Activated T-helper 1 cell treated with anti-CD3 and anti-CD28 coated beads, Interleukin-2, amount 50 U/mL, for 16 hours (primary cell): Measurements from ENCODE around the gene NUMA1.

ENCODE experiments used
- DNase-seq, 2 donors: peaks; one replicate each; pipeline ENCODE4 v3.0.0-alpha.2; 2020; ENCODE audit warnings: low read depth in 1 of 2, low spot score in 1 of 2

The NUMA1 gene

DNA sequence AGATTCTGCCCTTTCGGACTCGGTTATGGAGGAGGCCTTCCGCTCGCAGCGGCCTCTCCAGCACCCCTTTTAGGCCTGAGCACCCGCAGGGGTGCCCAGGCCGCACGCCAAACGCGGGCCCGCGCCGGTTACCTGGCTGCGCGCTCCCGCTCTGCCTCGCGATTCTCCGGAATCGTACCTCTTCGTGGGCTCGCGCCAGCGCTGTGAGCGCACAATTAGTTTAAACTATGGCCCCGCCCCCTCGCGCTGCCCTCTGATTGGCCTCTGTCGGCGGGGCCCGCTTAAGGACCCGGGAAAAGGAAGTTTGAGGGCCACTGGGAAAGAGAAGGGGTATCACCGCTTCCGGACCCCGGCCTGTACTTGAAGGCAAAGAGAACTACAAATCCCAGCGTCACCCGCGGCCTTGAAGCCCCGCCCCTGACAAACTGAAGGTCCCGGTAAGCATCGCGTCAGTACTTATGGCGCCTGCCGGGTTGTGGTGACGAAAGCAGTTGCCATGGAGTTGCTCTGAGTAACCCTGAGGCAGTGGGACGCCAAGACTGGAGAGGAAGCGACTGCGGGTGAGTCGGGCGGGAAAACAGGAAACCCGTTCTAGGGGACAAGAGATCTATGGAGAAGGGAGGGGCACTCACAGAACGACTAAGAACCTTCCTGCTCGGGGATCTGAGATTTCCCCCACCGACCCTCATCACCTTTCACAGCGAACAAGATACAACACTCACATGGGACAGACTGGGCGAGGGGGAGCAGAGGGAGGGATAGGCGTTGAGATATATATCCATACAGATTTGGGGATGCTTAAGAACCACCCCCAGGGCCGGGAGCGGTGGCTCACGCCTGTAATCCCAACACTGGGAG is at the start of gene NUMA1, which contains the start of gene LRRC51:
TSS of gene NUMA1 (minus strand) at position 217 of the 858 bp plus-strand sequence. CDS start 44,599 bp downstream, outside the sequence.
TSS of gene LRRC51 (plus strand) at position 525 of the 858 bp plus-strand sequence. CDS start 8,234 bp downstream, outside the sequence.
- peak; percentile 97 to 98 for DNase-seq

- no peak for DNase-seq
Observed at GRCh38 chr11:72129381-72129780, 49.0 kb upstream of the NUMA1 start.

DNA sequence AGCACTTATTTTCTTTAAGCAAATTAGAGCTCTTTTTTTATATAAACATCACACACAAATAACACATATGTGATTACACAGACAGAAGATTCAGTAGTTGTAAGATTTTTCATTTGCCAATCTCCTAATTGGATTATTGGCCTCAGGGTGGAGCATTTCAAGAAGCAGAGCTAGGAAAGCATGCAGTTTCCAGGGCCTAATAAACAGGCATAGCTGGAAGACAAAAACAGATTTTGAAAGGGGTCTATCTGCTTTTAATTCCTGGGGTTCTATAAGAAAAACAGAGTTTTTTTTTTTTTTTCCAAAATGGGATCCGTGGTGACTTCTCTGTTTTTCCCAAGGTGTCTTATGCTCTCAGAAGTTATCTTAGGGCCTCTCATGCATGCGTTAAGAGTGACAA is 47.6 kb upstream of the NUMA1 start:
- DNase-seq = no peak

GRCh38 chr11:72125956-72126355 is 45.6 kb upstream of the NUMA1 start:
- DNase-seq = no peak

DNA sequence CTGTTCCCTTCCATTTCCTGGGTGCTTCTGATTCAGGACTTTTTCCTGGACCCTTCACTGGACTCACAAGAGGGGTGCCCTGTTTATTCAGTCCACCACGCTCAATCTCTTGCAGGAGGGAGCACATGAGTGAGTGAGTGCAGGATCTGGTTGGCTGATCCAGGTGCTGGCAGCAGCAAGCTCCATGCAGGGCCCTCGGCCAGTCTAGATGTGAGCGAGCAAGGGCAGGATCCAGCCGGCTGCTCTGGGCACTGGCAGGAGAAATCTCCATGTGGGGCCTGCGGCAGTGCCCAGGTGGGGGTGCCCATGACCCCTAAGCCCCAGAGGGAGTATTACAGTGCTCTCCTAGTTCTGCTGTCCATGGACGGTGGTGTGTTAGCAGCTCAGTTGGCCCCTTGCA is 43.7 kb upstream of the NUMA1 start:
- DNase-seq = no peak

- DNase-seq = no peak
Observed at GRCh38 chr11:72123117-72123653, 42.8 kb upstream of the NUMA1 start.

DNA sequence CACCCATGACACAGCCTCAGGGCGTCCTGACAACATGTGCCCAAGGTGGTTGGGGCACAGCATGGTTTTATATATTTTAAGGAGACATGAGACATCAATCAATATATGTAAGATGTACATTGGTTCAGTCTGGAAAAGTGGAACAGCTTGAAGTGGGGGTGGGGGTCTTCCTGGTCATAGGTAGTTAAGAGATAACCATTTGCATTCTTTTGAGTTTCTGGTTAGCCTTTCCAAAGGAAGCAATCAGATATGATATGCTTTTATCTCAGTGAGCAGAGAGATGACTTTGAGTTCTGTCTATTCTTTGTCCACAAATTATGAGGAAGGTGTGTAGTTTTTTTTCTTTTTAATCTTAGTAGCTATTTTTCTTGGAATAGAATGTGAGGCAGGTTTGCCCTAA is 42.3 kb upstream of the NUMA1 start:
- no peak for DNase-seq

DNA sequence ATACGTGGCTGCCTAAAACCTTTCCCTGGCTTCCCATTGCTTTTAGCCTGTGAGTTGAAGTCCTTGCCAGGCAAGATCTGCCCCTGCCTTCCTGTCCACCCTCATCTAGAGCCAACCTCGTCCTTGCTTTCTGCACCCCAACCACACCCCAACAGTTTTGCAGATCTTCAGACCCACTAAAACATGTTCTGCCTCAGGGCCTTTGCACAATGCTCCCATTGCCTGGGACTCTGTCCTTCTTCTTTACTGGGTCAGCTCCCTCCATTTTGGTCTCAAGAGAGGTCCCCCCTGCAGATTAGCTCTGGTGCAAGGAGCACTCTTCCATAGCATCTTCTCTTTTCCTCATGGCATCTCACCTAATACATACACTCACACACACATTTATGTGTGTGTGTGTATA is 40.6 kb upstream of the NUMA1 start:
- no peak for DNase-seq

- no peak for DNase-seq
Observed at GRCh38 chr11:72119198-72119597, 38.9 kb upstream of the NUMA1 start.

DNA sequence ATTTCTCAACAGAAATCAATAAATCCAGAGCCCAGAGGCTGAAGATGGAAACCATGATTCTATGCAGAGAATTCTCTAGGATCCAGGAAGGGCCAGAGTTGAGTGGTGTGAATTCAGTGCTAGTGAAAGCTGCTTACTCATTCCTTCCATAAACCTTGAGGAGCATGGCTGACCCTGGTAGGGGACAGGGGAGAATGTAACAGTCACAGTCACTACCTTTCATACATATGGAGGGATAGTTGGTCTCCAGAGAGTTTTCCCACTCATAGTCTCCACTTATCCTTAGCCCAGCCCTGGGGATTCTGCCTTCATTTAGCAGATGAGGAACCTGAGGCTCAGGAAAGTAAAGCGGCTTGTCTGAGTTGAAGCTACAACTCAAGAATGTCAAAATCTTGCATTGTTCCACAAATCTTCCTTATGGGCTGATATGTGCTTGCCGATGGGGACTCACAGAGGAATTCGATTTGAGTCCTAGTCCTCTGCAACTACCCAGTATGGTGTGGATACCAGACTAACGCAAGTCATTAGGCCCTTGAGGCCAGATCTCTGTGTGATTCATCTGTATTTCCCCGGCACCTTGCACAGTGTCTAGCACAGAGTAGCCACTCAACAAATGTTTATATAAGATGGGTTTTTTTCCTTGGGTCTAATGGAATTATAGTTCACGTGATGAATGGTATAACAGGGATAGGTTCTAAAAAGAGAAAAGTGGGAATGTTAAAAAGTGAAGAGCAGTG is 35.8 kb upstream of the NUMA1 start:
- no peak for DNase-seq

DNA sequence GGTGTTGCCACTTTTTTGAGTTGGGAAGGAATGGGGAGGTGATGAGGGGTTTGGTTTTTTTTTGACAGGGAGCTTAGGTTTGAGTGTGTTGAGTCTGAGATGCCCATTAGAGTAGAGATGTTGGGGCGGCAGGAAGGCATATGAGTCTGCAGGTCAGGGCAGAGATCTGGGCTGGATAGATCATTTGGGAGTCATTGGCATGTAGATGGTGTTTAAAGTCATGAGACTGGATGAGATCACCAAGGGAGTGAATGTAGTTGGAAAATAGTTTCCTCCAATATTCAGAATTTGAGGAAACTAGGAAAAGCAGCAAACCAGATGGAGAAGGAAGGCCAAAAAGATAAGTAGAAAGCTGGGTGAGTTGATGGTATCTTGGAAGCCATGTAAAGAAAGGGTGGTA is 34.2 kb upstream of the NUMA1 start:
- DNase-seq = no peak

- no peak for DNase-seq
Observed at GRCh38 chr11:72112978-72113808, 32.9 kb upstream of the NUMA1 start.

- DNase-seq = peak; percentile 96
Observed at GRCh38 chr11:72112143-72112977, 32.0 kb upstream of the NUMA1 start, which contains the start of gene ANAPC15. TSS of gene ANAPC15 (minus strand) at chr11:72112695. CDS start at chr11:72111276, 1,419 bp downstream.

DNA sequence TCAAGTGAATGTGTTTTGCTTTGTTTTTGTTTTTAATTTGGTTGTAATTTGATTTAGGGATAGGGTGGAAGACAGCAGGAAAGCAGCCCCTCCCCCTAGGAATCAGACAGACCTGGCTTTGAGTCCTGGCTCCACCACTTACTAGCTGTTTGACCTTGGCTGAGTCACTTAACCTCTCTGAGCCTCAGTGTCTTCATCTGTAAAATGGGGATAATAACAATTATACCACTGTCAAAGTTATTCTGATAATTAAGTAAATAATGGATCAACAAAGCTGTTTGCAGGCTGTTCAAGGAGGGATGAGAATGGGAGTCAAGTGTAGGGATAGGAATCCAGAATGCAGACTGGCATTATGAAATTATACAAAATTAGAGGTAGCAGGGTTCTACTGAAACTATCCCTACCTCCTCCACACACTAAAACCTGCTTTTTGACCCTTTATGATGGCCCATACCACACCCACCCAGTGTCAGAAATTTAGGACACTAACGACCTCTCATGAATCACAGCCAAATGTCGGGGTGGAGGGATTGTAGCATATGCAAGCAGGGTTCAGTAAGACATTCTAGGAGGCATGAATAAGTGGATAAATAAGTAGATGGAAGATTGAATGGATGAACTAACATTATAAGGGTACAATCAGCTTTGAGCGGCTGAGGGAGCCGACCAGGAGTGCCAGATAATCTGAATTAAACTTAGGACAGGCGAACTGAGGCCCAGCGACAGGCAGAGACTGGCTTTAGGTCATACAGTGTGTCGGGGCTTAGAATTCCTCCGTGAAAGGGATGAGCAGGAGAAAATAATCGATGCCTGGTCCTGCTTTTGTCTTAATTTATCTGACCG is 31.2 kb upstream of the NUMA1 start:
- DNase-seq = no peak

GRCh38 chr11:72105888-72106287 is 25.5 kb upstream of the NUMA1 start, which contains the start of gene TOMT:
TSS of gene TOMT (plus strand) at chr11:72105924. CDS start at chr11:72105952, 28 bp downstream.
- DNase-seq = no peak

DNA sequence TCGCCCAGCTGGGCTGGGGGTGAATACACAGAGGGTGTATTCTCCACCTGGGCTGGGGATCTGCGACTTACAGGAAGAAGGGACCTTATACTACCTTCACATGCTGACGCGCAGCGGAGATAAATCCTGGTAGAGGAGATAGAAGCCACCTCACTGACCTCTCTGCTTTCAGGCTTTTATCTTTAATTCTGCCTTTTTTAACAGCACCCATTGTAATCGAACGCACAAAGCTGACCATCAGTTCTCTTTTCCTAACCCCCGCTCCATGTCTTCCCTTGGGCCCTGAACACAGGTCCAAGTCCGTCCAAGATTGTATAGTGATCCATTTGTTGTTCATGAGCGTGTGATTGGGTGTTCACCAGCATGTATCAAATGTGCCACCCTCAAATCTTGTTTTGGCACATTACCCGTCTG is 23.4 kb upstream of the NUMA1 start:
- no peak for DNase-seq

DNA sequence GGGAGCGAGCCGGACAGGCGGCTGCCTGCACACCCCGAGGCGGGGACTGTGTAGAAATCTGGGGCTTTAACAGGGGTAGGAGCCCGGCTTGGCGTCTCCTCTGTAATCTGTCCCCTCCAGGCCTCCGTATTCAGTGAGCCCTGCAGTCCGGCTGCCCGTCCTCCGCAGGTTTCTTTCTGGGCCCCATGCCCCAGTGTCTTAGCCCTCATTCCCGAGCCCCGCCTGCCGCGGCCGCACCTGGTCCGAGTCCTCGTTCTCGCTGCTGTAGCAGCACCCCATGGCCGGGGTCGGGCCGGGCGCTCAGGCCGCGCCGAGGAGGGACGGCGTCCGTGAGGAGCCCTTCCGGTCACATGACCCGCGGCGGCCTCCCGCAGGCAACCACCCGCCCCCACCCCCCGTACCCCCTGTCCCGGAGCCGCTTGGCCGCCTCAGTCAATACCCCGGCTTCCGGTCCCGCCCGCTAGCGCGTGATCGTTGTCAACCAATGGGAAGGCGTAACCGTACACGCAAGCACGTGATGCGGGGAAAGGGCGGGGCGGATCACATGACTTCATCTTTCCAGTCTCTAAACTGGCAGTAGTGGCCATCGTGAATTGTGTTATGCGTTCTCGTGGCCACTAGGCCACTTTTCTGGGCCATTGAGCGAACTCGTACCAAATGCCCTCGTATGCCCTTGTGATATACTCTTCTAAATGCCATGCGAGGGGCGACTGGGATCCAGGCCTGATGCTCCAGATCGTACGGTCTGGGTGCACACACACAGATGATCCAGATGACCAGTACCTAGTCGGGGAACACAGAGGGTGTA is 22.8 kb upstream of the NUMA1 start, which contains the start of gene LAMTOR1:
TSS of gene LAMTOR1 (minus strand) at position 352 of the 808 bp plus-strand sequence. CDS start at position 279, 73 bp downstream.
- DNase-seq = peak; percentile 94 to 96

DNA sequence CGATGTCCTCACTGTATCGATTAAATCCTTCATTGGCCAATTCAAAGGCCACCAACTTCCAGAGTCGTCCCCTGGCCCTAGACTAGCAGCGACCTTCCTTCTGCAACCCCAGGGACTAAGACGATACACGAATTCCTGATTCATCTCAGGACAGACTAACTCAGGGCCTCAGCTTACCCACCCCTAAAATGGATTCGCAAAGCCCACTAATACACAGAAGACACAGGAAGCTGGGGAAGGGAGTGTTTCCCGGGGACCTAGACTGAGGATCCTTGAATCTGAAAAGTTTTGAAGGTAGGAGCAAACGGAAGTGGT is 22.2 kb upstream of the NUMA1 start:
- no peak for DNase-seq
